ENCODE data around the gene PRIMA1.

The PRIMA1 gene

GRCh38 chr14:93752980-93753561 lies 35.2 kb downstream of the PRIMA1 start:
- no peak for DNase-seq

DNA sequence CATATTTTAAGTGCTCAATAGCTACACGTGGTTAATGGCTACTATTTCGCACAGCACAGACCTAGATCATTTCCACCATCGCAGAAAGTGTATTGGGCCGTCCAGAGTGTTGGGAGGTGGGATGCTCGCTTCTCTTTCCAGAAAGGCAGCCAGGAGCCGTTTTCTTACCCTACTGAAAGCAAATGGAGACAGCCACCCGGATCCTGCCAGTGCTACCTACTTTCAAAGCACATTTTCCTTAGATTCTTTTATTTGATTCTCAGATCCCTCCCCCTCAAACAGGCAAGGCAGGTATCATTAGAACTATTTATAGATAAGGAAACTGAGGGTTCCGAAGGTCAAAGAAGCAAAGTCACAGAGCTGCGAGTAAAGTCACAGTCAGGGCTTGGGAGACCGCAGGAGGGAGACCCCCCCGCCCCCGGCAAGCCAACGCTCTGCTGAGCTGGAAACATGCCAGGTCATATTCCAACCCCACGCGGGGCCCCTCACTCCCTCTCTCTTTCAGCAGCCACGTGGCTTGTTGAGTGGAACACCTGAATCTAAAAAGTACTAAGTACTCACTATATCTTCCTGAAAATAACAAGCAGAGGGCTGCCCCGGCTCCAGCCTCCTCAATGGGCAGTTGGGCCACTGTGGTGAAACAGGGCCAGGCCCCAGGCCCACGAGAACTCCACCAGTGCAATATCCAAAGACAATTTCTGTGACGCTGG lies 36.2 kb downstream of the PRIMA1 start:
- DNase-seq, result no peak

DNA sequence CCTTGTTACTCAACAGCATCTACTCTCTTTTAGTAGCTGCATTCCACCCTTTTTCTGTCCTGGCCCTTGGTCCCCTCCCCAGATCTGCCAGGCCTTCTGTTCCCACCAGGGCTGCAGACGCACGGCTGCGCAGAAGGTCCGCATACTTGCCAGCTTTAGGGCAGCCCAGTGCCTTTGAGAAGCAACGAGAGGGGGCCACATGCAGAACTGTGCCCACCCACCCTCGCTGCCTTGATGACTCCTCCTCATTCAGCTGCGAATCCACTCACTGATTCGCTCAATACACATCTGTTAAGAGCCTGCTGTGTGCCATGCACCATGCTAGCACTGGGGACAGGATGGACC lies 39.2 kb downstream of the PRIMA1 start:
- no peak for DNase-seq

DNA sequence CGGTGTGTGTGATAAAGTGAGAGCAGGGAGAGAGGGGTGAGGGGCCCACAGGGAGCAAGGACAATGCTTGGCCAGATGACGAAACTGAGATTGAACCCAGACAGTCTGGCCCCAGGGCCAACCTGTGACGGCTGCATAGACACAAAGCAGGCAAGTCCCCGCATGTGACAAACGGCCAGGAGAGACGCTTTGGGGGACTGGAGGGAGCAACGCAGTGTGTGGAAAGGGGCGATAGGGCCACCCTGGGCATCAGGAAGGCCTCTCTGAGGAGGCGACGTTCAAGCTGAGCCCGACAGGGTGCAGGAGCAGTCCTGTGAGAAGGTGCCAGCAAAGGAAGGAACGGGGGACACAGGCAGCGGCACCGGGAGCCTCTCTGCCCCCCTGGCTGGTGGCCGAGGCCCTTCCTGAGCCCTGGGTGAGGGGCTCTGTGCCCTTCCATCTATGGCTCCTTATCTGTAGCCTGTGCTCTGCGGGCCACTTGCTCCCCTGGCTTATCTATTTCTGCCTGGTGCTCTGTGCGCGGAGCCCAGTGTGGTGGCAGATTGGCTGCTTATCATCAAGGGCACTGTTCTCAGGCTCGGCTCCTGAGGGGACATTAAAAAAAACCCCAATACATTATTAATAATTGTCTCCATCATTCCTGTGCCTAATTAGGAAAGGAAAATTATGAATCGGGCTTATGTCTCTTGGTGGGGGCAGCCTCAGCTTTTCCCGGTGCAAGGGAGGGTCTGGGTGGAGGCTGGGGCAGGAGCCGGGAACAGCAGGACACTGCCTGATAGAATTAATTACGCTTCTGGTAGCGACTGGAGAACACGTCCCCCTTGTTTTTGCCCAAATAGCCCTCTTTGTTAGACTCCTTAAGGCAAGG lies 39.8 kb downstream of the PRIMA1 start:
- DNase-seq, result no peak

DNA sequence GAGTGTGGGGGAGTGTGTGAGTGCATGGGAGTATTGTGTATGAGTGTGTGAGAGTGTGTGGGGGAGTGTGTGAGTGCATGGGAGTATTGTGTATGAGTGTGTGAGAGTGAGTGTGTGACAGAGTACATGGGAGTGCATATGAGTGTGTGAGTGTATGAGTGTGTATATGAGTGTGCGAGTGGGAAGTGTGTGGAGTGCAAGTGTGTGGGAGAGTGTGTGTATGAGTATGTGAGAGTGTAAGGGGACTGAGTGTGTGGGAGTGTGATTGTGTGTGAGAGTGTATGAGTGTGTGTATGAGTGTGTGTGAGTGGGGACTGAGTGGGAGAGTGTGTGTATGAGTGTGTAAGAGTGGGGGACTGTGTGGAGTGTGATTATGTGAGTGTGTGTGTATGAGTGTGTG lies 40.7 kb downstream of the PRIMA1 start:
- no peak for DNase-seq

DNA sequence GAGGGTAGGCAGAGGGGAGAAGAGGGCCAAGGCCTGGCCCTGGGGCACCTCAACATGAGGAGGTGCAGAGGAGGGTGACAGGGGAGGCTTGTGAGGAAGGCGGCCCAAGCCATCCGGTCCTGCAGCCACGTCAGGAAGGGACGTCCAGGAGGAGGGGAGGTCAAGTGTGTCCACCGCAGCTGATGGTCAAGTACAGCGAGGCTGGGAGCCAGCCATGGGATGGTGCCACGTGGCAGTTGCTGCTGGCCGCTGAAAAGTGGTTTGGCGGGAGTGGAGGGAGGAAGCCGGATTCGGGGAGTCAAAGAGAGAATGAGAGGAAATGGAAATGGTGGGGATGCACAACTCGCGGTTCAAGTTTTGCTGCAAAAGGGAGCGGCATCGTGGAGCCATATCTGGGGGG lies 41.2 kb downstream of the PRIMA1 start:
- no peak for DNase-seq

GRCh38 chr14:93745603-93746273 lies 42.5 kb downstream of the PRIMA1 start:
- DNase-seq, result no peak

- no peak for DNase-seq
These were observed 43.4 kb downstream of the PRIMA1 start for GRCh38 chr14:93744876-93745275.

- no peak for DNase-seq
These were observed 44.1 kb downstream of the PRIMA1 start for GRCh38 chr14:93744176-93744575.

- no peak for DNase-seq
These were observed 44.8 kb downstream of the PRIMA1 start for GRCh38 chr14:93743270-93744060.

- DNase-seq, result no peak
These were observed 45.5 kb downstream of the PRIMA1 start for GRCh38 chr14:93742761-93743160.

DNA sequence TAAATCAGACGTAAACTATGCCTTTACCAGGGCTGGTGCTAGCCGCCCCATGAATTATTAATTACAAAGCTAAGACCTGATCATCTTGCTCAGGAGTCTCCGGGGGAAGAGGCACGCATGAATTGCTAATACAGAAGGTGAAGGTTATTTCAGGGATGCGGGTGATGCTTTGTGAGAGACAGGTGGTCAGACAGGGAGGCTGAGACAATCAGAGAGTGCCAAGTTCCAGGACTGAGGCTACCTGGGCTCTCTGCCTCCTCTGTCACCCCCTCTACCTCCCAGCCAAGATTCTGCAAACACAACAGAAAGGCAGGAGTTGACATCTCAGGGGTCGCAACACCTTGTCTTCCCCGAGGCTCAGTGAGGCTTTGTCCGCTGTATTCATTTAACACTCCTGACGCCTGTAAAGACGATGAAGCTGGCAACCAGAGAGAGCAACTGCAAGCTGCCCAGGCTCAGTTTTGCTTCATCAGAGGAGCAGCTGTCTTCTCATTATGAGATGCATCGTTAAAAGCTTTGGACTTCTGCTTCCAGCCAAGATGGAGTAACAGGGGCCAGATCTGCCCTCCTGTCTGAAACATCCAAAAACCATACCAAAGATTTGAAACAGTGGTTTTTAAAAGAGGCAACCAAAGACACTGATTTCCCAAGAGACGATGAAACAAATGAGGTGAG lies 46.6 kb downstream of the PRIMA1 start:
- no peak for DNase-seq

DNA sequence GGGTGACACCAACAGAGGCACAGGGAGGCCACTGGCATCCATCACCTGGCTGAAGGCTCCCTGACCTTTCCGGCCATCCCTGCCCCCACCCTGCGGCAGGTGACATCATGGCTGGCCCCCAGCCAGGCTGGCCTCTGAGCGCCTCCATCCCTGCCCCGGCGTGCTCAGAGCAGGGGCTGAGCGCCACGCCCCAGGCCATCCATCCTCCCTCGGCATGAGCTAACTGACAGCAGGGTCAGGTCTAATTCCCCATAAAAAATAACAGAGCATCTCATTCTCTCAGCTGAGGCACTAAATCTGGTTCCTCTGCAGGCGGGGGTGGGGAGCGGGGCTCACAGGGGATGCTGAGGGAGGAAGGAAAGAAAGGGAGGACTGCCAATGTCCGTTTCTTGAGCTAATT lies 50.7 kb downstream of the PRIMA1 start:
- no peak for DNase-seq

DNA sequence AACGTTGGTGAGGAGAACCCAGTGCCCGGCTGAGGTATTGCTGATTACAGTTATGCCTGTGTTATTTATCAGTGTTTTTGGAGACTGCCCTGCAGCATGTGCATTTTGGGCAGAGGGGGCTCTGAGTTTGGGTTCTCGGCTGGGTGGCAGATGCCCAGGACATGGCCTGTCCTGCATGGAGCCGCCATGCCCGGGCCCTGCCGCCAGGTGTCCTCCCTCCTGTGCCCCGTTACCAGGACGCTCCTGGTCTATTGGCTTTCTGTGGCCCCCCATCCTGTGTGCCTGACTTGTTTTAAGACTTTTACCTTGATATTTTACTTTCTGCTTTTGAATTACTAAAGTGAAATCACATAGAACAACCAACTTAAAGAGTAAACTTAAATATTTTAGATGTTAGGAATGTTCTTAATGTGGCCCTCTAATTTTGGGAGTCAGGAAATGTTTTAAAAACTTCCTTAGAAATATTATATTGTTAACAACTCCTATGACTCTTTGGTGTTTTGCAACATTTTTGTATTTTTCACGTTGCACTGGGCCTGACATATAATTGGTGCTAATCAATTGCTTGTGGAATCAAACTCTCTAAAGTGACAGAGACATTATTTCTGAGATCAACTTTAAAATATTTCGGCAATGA lies 51.8 kb downstream of the PRIMA1 start:
- no peak for DNase-seq

- no peak for DNase-seq
These were observed 53.1 kb downstream of the PRIMA1 start for GRCh38 chr14:93735206-93735605.

DNA sequence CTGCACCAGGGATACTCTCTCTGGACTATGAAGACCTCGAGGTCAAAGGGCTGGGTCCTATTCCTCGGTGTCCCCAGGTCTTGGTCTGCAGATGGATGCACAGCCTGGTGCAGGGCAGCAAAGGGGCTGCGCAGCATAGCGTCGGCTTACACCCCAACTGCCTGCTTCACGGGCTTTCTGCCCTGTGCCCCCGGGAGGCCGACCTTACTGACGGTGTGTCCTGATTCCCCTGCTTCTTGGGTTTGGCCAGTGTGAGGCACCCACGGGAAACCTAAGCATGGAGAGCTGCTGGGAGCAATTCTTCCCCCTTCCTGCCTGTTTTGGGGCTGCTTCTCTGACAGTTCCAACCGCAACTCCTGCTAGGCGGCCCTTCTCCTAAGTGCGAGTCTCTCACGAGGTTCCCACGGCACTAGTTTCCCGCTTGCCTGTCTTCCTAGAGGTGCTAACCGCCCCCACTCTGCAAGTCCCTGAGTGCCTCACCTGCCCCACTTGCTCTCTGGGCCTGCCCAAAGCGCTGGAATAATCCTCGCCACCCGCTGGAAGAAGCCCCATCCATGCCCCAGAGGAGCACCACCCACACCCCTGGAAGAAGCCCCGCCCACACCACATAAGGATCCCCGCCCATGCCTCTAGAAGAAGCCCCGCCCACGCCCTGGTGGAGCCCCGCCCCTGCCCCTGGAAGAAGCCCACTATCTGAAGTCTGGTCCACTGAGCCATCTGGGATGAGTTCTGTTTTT lies 54.0 kb downstream of the PRIMA1 start:
- DNase-seq, result no peak

DNA sequence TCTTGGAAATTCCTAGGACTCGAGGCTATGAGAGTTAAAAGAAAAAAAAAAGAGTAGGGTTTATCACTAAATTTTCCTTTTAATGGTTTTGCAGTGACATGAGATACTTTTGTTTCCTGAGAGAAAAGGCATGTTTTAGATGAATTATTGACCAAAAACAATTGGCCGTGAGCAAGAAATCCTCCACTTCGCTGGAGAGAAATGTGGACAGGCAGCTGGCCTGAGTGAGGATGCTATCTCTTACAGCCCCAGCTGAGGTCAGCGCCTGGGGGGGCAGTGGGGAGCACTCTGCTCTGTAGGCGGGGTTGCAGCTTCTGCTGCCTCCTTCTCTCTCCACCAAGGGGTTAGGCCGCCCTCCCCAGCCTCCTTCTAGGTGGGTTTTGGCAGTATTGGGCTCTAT lies 54.7 kb downstream of the PRIMA1 start:
- DNase-seq, result no peak

DNA sequence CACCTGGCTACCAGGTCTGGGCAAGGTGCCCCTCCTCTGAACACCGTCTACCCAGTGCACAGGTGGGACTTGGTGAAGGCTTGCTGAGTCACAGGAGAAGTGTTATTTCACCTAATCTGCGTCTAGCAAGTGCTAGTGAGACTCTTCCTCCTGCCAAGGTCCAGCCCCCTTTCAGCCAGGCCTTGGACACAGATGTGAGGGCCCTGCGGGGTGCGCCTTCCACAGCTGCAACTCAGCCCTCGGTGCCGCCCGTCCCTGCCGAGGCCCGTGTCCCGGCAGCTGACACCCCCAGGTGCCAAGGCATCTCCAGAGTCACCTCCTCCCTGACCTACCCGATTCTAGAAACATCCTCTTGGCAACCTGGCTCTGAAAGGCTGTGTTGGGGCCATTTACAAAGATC lies 55.1 kb downstream of the PRIMA1 start:
- no peak for DNase-seq

DNA sequence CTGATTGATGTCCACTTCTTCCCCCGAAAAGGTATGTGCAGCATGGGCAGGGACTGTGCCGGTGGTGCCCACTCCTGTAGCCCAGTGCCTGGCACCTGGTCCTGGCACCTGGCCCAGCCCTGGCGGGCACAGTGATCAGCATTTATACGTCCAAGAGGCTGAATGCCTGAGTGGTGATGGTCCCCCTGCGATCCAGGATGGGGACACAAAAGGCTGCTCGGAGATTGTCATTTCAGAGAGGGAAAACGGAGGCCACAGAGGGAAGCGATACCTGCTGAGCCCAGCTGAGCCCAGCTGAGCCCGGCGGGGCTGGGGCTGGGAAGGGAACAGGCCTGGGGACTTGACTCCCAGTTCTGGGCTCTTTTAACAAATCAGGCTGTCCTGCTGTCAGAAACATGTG lies 55.8 kb downstream of the PRIMA1 start:
- no peak for DNase-seq

- DNase-seq, result no peak
These were observed 56.5 kb downstream of the PRIMA1 start for GRCh38 chr14:93731753-93732152.

GRCh38 chr14:93729993-93730392 lies 58.3 kb downstream of the PRIMA1 start:
- no peak for DNase-seq
